Measurements from ENCODE around the gene C10orf95. TPM values are rescaled to one million over a fixed set of nuclear protein-coding genes. Genes with fewer than 3 reads are reported as not detected.

The C10orf95 gene
- total RNA-seq, 5 donors from 2014 or later (not counting 1 experiment from before 2014, with no cell fraction given) = 0.23 to 0.92 (median 0.55) TPM; not detected in 1

- H3K4me3 ChIP-seq (ENCODE audit: control insufficient read depth in 1 of 2, extremely low read depth in 1 of 2, low read length in 1 of 2) = no peak overlapping the region
- ChIA-PET POLR2A (interaction anchor here in 1 of 2 donors (0.5 to 0.7 kb wide), 2 partner anchors 52 to 292 kb away, joined by 3 to 4 read pairs; no protein-coding TSS in a partner anchor), CTCF (no interaction called here)
- H3K4me3 Mint-ChIP-seq = no peak overlapping the region
- peaks cover 32 to 49% of the 10 kb centered on the region in 2 experiments for H3K4me1 ChIP-seq (ENCODE audit: control insufficient read depth in 1 of 2, extremely low read depth in 1 of 2, insufficient read depth in 2 of 2, low read length in 2 of 2)
- no peak overlapping the region for H3K27ac Mint-ChIP-seq
- H3K9me3 Mint-ChIP-seq = no peaks in the 10 kb centered on the region
- H3K36me3 ChIP-seq (ENCODE audit: control insufficient read depth in 2 of 2, extremely low read depth in 1 of 2, insufficient read depth in 1 of 2, low read length in 1 of 2) = peaks cover 0 to 3% of the 10 kb centered on the region in 2 donors
- peaks cover 0 to 4% of the 10 kb centered on the region in 2 experiments for H3K27me3 ChIP-seq (replicated peaks in 1 of 2; ENCODE audit: control insufficient read depth in 2 of 2, extremely low read depth in 1 of 2, insufficient read depth in 2 of 2, low read length in 1 of 2)
- no peaks in the 10 kb centered on the region for H3K27me3 Mint-ChIP-seq
- H3K27ac ChIP-seq (ENCODE audit: low read length) = no peak overlapping the region
- no CpG with 5 or more reads among the region's 1 CpG for WGBS (ENCODE audit: insufficient coverage)
- H3K36me3 Mint-ChIP-seq = peaks cover 3% of the 10 kb centered on the region
- DNase-seq = no peak
- H3K9me3 ChIP-seq = no peaks in the 10 kb centered on the region
- no peak for ATAC-seq (replicated peaks in 1 of 4)
- H3K4me1 Mint-ChIP-seq = peaks cover 39 to 51% (median 45%) of the 10 kb centered on the region in 3 donors
Measured at GRCh38 chr10:102438374-102438773, 13.0 kb downstream of the C10orf95 start.

DNA sequence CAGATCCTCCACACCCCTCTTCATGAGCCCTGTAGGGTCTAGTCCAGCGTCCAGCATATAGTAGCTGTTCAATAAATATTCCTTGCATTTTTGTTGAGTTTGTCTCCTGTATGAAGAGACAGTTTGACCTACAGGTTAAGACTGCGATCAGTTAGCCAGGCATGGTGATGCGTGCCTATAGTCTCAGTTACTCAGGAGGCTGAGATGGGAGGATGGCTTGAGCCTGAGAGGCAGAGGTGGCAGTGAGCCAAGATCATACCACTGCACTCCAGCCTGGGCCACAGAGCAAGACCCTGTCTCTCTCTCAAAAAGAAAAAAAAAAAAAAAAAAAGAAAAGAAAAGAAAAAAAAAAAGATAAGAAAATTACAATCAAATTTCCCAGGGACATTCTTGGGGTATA, 13.8 kb downstream of the C10orf95 start:
- ATAC-seq (replicated peaks in 1 of 4) (no peak), DNase-seq (no peak)
- 92% methylated on average over 2 of the region's 3 CpGs for WGBS (ENCODE audit: insufficient coverage)
- Mint-ChIP-seq H3K9me3 (no peaks in the 10 kb centered on the region), H3K4me3 (peak overlapping the region in 2 of 3 donors; percentile 52 to 92), H3K27ac (peak overlapping the region; percentile 11 to 95), H3K27me3 (no peaks in the 10 kb centered on the region), H3K36me3 (peaks cover 3% of the 10 kb centered on the region), H3K4me1 (peaks cover 44 to 60% (median 52%) of the 10 kb centered on the region in 3 donors)
- ChIA-PET POLR2A (interaction anchor here in 1 of 2 donors (0.7 kb wide), 1 partner anchor 292 kb away, joined by 4 read pairs; no protein-coding TSS in a partner anchor), CTCF (interaction anchor here in 1 of 2 donors (0.6 kb wide), 1 partner anchor 117 kb away, joined by 3 read pairs; no protein-coding TSS in a partner anchor)
- Histone ChIP-seq H3K27me3 (replicated peaks in 1 of 2; ENCODE audit: control insufficient read depth in 2 of 2, extremely low read depth in 1 of 2, insufficient read depth in 2 of 2, low read length in 1 of 2) (peaks cover 0 to 4% of the 10 kb centered on the region in 2 experiments), H3K27ac (ENCODE audit: low read length) (no peak overlapping the region), H3K4me3 (ENCODE audit: control insufficient read depth in 1 of 2, extremely low read depth in 1 of 2, low read length in 1 of 2) (peak overlapping the region in 1 of 2 donors; percentile 51), H3K36me3 (ENCODE audit: control insufficient read depth in 2 of 2, extremely low read depth in 1 of 2, insufficient read depth in 1 of 2, low read length in 1 of 2) (peaks cover 0 to 3% of the 10 kb centered on the region in 2 donors), H3K9me3 (no peaks in the 10 kb centered on the region), H3K4me1 (ENCODE audit: control insufficient read depth in 1 of 2, extremely low read depth in 1 of 2, insufficient read depth in 2 of 2, low read length in 2 of 2) (peaks cover 36 to 58% of the 10 kb centered on the region in 2 experiments)

GRCh38 chr10:102436312-102436711, 15.0 kb downstream of the C10orf95 start:
- H3K4me1 Mint-ChIP-seq = peaks cover 55 to 72% (median 58%) of the 10 kb centered on the region in 3 donors

GRCh38 chr10:102435529-102436233, 15.7 kb downstream of the C10orf95 start:
- Mint-ChIP-seq H3K4me1 (peaks cover 55 to 72% (median 58%) of the 10 kb centered on the region in 3 donors), H3K4me3 (peak overlapping the region; percentile 76 to 92 (median 79)), H3K27ac (peak overlapping the region; percentile 95 to 97), H3K9me3 (no peaks in the 10 kb centered on the region), H3K36me3 (peaks cover 3% of the 10 kb centered on the region), H3K27me3 (no peaks in the 10 kb centered on the region)
- peaks cover 43 to 67% of the 10 kb centered on the region in 2 experiments for H3K4me1 ChIP-seq (ENCODE audit: control insufficient read depth in 1 of 2, extremely low read depth in 1 of 2, insufficient read depth in 2 of 2, low read length in 2 of 2)
- peaks cover 0 to 4% of the 10 kb centered on the region in 2 experiments for H3K27me3 ChIP-seq (replicated peaks in 1 of 2; ENCODE audit: control insufficient read depth in 2 of 2, extremely low read depth in 1 of 2, insufficient read depth in 2 of 2, low read length in 1 of 2)
- ChIA-PET POLR2A (no interaction called here), CTCF (interaction anchor here in 1 of 2 donors (0.5 kb wide), 1 partner anchor 138 kb away, joined by 3 read pairs; no protein-coding TSS in a partner anchor)
- no peaks in the 10 kb centered on the region for H3K9me3 ChIP-seq
- H3K4me3 ChIP-seq (ENCODE audit: control insufficient read depth in 1 of 2, extremely low read depth in 1 of 2, low read length in 1 of 2) = peak overlapping the region; percentile 56 to 75
- ATAC-seq (replicated peaks in 1 of 4) (peak in 3 of 4 experiments; percentile 13 to 30 (median 16)), DNase-seq (peak in 1 of 35 experiments; percentile 43)
- H3K36me3 ChIP-seq (ENCODE audit: control insufficient read depth in 2 of 2, extremely low read depth in 1 of 2, insufficient read depth in 1 of 2, low read length in 1 of 2) = peaks cover 0 to 3% of the 10 kb centered on the region in 2 donors
- H3K27ac ChIP-seq (ENCODE audit: low read length) = peak overlapping the region; percentile 65
- WGBS (ENCODE audit: insufficient coverage) = 0% methylated on average over 4 of the region's 14 CpGs

More at GRCh38 chr10:102436312-102436711, 15.0 kb downstream of the C10orf95 start:
- Mint-ChIP-seq H3K27me3 (no peaks in the 10 kb centered on the region), H3K4me3 (peak overlapping the region; percentile 76 to 92 (median 79)), H3K27ac (peak overlapping the region; percentile 95 to 97), H3K9me3 (no peaks in the 10 kb centered on the region), H3K36me3 (peaks cover 3% of the 10 kb centered on the region)
- Histone ChIP-seq H3K36me3 (ENCODE audit: control insufficient read depth in 2 of 2, extremely low read depth in 1 of 2, insufficient read depth in 1 of 2, low read length in 1 of 2) (peaks cover 0 to 3% of the 10 kb centered on the region in 2 donors), H3K27ac (ENCODE audit: low read length) (peak overlapping the region; percentile 41), H3K4me3 (ENCODE audit: control insufficient read depth in 1 of 2, extremely low read depth in 1 of 2, low read length in 1 of 2) (peak overlapping the region; percentile 56 to 75), H3K4me1 (ENCODE audit: control insufficient read depth in 1 of 2, extremely low read depth in 1 of 2, insufficient read depth in 2 of 2, low read length in 2 of 2) (peaks cover 43 to 67% of the 10 kb centered on the region in 2 experiments), H3K9me3 (no peaks in the 10 kb centered on the region), H3K27me3 (replicated peaks in 1 of 2; ENCODE audit: control insufficient read depth in 2 of 2, extremely low read depth in 1 of 2, insufficient read depth in 2 of 2, low read length in 1 of 2) (peaks cover 0 to 4% of the 10 kb centered on the region in 2 experiments)
- ATAC-seq (replicated peaks in 1 of 4) (no peak), DNase-seq (no peak)
- WGBS (ENCODE audit: insufficient coverage) = 65% methylated on average over 6 of the region's 6 CpGs
- ChIA-PET CTCF (interaction anchor here in 1 of 2 donors (0.5 kb wide), 1 partner anchor 139 kb away, joined by 3 read pairs; no protein-coding TSS in a partner anchor), POLR2A (interaction anchor here in 1 of 2 donors (0.5 kb wide), 1 partner anchor 186 kb away, joined by 7 read pairs; no protein-coding TSS in a partner anchor)

- DNase-seq (no peak), ATAC-seq (replicated peaks in 1 of 4) (no peak)
- Mint-ChIP-seq H3K27me3 (no peaks in the 10 kb centered on the region), H3K4me3 (peak overlapping the region; percentile 76 to 92 (median 79)), H3K4me1 (peaks cover 55 to 72% (median 58%) of the 10 kb centered on the region in 3 donors), H3K36me3 (peaks cover 3% of the 10 kb centered on the region), H3K27ac (peak overlapping the region; percentile 95 to 97), H3K9me3 (no peaks in the 10 kb centered on the region)
- H3K36me3 ChIP-seq (ENCODE audit: control insufficient read depth in 2 of 2, extremely low read depth in 1 of 2, insufficient read depth in 1 of 2, low read length in 1 of 2) = peaks cover 0 to 3% of the 10 kb centered on the region in 2 donors
- H3K4me3 ChIP-seq (ENCODE audit: control insufficient read depth in 1 of 2, extremely low read depth in 1 of 2, low read length in 1 of 2) = peak overlapping the region; percentile 29 to 56
- no peaks in the 10 kb centered on the region for H3K9me3 ChIP-seq
- H3K27me3 ChIP-seq (replicated peaks in 1 of 2; ENCODE audit: control insufficient read depth in 2 of 2, extremely low read depth in 1 of 2, insufficient read depth in 2 of 2, low read length in 1 of 2) = peaks cover 0 to 4% of the 10 kb centered on the region in 2 experiments
- peaks cover 43 to 67% of the 10 kb centered on the region in 2 experiments for H3K4me1 ChIP-seq (ENCODE audit: control insufficient read depth in 1 of 2, extremely low read depth in 1 of 2, insufficient read depth in 2 of 2, low read length in 2 of 2)
- peak overlapping the region; percentile 65 for H3K27ac ChIP-seq (ENCODE audit: low read length)
- 60% methylated on average over 1 of the region's 5 CpGs for WGBS (ENCODE audit: insufficient coverage)
- CTCF ChIA-PET = no interaction called here
- POLR2A ChIA-PET = interaction anchor here in 1 of 2 donors (0.6 kb wide), 1 partner anchor 204 kb away, joined by 3 read pairs; no protein-coding TSS in a partner anchor
Measured at GRCh38 chr10:102435133-102435497, 16.2 kb downstream of the C10orf95 start.
